Left forelimb (tissue), 1 donor: ENCODE results near the gene CACNA2D4.

Experiments used
- DNase-seq: peaks from one replicate; pipeline ENCODE4 v3.0.0-alpha.2; 2018; ENCODE audit warnings: low spot score

Gene CACNA2D4

DNA sequence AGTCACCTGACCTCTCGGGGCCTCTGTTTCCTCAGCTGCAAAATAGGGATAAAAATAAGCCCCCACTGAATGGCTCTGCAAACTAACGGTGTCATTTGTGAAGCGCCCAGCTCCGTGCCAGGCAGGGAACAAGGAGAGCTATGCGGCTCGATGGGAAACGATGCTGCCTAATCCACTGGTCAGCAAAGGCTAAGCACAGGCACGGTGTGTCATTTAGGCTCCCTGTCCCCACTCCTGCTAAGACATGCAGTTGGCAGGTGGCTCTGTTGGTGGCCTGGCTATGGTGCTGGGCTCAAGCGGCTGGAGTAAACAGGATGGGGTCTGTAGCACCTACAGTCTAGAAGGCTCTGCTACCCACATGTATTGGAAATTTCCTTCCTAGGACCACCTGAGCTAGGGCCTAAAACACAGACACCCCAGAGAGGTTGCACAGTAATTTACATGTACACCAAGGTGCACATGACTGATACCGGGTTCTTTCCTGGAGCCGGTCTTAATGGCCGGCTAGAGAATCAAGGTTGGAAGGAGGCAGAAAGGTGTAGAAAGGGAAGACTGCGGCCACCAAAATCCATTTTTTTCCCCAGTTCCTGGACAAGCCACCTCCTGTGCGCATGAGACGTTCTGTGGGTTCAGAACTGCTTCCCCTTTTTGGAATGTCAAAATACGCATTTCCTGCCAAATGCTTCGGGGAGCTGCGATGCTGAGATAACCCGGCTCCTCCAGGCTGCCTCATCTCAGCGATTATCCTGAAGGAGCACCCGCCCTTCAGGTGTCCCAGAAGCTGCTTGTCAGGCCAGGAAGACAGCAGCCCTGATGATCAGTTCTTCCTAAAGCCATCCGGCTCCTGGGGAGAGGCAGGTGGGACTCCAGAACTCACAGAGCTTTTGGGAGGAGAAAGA is 1.0 kb downstream of the CACNA2D4 start:
- peak; percentile 55 for DNase-seq

DNA sequence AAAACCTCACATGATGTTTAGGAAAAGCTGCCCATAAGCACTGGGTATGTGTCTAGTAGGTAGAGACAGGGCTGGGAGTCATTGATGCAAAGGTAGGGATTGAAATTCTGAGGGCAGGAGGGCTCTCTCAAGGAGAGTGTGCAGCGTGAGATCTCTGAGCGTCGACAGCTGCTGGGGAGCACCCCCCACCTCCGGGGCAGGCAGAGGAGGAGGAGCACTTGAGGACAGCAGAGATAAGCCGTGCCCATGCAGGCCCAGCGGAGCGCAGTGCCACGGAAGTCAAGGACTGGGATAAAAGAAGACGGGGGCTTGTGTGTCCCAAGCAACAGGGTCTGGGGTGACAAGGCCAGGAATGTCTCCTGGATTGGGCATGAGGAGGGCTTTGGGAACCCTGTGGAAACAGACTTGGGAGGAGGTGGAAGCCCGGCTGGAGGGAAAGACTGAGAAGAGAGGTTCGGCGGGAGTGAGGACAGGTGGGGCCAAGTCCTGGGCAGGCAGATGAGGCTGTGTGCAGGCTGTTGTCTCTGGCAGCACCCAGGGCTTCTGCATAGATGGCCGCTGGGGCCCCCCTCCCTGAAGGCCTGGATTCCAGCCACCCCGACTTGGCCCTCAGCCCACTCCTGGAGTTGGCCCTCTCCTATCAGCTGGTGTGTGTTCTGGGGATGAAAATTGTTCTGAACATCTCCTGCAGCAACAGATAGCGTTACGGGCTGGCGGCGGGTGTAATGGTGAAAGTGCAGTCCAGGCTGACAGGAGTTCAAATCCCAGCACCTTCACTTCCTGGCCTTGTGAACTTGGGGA is 1.9 kb downstream of the CACNA2D4 start:
- peak; percentile 65 for DNase-seq

DNA sequence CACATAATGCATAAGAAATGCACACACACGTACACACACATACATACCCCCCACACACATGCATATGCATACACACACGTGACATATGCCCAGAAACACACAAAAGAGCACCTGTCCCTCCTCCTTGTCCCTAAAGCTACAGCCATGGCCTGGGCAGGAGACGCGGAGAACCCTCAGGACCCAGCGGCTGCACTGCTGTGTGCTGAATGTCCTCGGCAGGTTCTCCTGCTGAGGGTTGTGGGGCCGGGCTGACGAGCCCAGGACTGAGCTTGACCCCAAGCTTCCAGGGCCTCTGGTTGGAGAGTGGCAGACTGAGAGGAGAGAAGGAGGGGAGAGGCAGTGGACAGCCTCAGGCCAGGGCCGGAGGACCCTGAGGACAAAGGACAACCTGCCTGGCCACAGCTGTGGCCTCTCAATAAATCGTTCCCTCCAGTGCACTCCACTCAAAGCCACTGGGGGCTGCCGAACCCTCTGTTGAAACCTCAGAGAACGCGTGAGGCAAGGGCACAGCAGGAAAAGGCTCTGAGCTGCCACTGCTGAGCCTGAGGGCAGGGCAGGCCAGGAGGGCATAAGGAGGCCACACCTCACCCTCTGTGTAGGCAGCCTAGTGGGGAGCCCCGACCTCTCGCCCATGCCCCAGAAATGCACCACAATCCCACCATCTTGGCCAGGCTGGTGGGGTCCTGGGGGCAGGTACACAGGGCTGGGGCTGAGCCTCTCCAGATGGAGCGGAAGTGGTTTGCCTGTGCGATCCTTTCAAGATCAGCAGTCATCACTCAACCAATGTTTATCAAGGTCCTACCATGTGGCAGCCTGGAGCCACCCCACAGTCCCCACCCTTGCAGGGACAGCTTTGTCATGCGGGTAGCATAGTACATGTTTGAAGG is 3.1 kb downstream of the CACNA2D4 start:
- DNase-seq, result peak; percentile 47

DNA sequence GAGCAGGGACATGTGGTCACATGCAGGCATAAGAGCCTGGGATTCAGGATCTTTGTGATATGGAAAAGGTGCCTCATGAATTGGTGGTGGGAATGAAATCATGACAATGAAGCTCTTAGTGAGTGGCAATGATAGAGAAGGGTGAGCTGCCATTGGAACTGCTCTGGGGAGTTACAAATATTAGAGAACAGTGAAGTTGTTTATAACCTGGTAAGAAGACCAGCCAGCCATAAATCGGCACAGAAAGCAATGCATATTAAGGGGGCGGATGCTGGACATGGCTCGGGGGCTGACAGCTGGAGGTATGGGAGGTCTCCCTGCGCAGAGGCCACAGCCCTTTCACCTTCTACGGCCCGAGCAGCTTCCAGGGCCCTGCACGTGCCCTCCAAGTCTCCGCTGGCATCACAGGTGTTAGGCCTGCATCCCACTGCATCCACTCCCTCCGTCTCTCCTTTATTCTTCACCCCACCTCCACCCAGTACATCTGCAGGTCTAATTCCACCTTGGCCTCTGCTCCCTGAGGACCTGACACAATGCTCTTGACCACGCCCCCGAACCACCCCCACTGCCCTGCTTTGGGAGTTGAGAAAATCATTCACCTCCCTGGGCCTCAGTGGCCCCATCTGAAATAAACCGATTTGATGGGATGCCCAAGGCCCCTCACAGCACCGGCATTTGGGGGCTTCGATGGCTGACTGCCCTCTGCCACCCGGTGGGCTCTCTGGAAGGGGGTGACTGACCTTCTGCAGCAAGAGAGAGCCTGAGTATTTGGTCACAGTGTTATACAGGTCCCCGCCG is 4.1 kb downstream of the CACNA2D4 start:
- DNase-seq, result no peak

- peak; percentile 62 for DNase-seq
These were observed 4.9 kb downstream of the CACNA2D4 start for GRCh38 chr12:1913377-1914113.

- DNase-seq, result peak; percentile 33
These were observed 5.7 kb downstream of the CACNA2D4 start for GRCh38 chr12:1912580-1913376.

- peak; percentile 66 for DNase-seq
These were observed 6.6 kb downstream of the CACNA2D4 start for GRCh38 chr12:1911598-1912575.

GRCh38 chr12:1910468-1910867 is 8.0 kb downstream of the CACNA2D4 start:
- no peak for DNase-seq

GRCh38 chr12:1908758-1909157 is 9.7 kb downstream of the CACNA2D4 start:
- DNase-seq, result peak; percentile 22

DNA sequence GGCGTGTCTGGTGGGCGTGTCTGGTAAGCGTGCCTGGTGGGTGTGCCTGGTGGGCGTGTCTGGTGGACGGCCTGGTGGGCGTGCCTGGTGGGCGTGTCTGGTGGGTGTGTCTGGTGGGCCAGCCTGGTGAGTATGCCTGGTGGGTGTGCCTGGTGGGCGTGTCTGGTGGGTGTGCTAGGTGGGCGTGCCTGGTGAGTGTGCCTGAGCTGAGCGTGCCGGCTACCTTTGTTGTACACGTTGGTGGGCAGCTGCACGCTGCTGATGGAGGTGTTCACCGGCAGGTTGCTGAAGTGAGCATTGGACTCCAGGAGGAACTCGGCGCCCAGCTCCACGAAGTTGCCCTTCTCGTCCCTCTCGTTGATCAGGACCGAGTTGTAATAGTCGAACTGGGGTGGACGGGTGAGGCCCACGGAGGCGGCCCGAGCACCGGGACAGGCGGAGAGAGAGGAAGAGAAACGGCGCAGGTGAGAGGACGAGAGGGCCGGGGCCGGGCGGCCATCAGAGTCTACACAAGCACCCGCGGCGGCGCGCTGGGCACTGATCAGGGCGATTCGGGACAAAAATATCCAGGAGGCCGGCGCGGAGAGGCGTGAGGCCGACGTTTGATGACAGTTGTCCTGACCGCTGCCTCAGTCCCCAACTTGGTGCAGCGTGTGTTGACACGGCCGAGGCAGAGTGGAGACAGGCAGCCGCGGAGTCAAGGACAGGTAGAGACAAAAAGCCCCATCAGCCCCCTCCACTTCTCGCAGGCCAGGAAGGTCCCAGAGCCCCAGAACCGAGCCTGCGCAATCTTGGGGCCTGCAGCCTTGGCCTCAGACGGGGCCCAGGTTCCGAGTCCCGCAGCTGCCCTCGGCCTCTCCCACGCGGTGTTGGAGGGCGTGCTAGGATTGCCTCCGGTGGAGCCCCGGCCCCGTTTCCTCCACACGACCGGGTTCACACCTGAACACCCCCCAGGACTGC is 10.5 kb downstream of the CACNA2D4 start:
- peak; percentile 59 for DNase-seq

- DNase-seq, result peak; percentile 34
These were observed 11.9 kb downstream of the CACNA2D4 start for GRCh38 chr12:1906579-1906978.

DNA sequence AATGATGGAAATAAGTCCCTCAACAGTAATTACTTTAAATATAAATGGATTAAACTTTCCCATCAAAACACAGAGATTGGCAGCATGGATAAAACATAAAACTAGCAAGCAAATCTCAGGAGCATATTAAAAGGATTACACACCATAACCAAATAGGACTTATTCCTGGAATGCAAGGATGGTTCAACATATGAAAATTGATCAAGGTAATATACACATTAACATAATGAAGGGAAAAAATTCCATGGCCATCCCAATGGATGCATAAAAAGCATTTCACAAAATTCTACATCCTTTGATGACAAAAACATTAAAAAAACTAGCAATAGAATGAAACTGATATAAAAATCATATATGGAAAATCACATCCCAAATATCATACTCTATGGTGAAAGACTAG is 13.6 kb downstream of the CACNA2D4 start:
- no peak for DNase-seq

DNA sequence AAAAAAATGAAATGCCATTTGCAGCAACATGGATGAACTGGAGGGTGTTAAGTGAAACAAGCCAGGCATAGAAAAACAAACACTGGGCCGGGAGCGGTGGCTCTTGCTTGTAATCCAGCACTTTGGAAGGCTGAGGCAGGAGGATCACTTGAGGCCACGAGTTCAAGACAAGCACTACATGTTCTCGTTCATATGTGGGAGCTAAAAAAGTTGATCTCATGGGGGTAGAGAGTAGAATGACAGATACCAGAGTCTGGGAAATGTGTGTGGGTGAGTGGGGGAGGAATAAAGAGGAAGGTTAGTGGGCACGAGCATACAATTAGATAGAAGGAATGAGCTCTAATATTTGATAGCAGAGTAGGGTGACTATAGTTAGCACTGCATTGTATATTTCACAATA is 21.5 kb downstream of the CACNA2D4 start:
- no peak for DNase-seq

DNA sequence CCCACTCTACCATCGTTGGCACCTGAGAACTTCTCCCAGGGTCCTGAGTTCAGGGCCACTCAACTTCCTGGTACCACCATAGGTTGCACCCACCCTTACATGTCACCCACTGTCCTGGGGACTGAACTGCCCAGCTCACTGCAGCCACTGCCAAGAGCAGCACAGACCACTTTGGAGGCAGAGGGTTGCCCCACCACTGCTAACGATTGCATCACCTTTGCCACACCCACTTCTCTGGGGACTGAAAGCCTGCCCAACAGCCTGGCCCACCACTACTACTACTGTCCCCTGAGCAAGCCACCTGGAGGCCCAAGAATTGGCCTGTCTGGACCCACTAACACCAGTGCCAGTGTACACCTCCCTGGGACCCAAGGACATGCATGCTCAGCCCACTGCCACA is 27.6 kb downstream of the CACNA2D4 start:
- no peak for DNase-seq

DNA sequence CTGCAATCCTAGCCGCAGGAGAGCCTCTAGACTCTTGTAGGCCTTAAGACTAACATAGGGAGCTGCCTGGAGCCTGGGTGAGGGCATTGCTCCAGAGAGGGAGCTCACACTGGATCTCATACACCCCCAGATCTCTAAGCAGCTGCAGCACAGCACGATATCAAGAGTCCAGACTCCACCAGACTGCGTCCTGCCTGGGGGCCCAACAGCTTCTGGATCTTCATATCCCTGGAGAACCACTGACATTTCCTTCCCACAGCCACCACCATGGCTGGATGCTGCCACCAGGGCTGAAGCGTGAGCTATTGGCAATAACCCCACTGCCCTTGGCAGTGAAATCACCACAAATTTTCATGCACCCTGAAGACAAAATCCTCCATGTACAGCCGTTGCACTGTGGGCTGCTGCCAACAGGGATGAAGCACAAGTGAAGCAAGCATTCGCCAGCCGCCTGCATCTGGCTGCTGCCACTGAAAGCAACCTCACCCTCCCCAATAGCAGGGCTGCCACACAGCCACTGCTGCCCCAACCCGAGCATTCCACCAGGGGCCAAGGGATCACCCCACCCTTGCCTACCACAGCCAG is 28.2 kb downstream of the CACNA2D4 start:
- no peak for DNase-seq

- DNase-seq, result no peak
These were observed 29.5 kb downstream of the CACNA2D4 start for GRCh38 chr12:1888923-1889322.
